Testis (tissue), 2 donors: Measurements from ENCODE around the gene GINS2.

Source experiments
- POLR2A ChIP-seq: fragments of 450-650 bp; IDR thresholded peaks from one replicate; pipeline ENCODE4 v1.6.1; 2017; ENCODE audit warnings: antibody characterized with exemption, mild to moderate bottlenecking, moderate library complexity
- TF ChIP-seq, protein P1 (sequence below), 3 experiments: fragments of 450-650 bp in 2 of 3; fragments of 200-600 bp in 1 of 3; sonication (generic) in 1 of 3; IDR thresholded peaks; one replicate each; pipeline ENCODE4 v1.5.1; 2016 to 2019; ENCODE audit warnings: antibody characterized with exemption in 3 of 3, mild to moderate bottlenecking in 2 of 3, moderate library complexity in 1 of 3

DNA sequence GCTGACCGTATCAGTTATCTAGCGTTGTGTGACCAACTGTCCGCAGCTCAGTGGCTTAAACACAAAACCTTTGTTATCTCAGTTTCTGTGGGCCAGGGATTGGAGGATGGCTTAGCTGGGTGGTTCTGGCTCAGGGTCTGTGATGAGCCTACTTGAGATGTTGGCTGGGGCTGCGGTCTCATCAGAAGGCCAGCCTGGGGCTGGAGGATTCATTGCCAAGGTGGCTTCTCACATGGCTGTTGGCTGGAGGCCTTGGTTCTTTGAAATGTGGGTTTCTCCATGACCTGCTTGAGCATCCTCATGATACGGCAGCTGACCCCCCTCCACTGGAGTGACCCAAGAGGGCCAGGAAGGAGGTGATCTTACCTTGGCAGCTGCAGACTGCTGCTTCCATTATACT, 58.9 kb downstream of the GINS2 start:
- TF ChIP-seq, protein P1, sequence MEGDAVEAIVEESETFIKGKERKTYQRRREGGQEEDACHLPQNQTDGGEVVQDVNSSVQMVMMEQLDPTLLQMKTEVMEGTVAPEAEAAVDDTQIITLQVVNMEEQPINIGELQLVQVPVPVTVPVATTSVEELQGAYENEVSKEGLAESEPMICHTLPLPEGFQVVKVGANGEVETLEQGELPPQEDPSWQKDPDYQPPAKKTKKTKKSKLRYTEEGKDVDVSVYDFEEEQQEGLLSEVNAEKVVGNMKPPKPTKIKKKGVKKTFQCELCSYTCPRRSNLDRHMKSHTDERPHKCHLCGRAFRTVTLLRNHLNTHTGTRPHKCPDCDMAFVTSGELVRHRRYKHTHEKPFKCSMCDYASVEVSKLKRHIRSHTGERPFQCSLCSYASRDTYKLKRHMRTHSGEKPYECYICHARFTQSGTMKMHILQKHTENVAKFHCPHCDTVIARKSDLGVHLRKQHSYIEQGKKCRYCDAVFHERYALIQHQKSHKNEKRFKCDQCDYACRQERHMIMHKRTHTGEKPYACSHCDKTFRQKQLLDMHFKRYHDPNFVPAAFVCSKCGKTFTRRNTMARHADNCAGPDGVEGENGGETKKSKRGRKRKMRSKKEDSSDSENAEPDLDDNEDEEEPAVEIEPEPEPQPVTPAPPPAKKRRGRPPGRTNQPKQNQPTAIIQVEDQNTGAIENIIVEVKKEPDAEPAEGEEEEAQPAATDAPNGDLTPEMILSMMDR (IDR thresholded peaks at IDR 0.05), result no peak
- TF ChIP-seq POLR2A, result no peak
